ENCODE data around the gene GPR146. TPM values are rescaled to one million over a fixed set of nuclear protein-coding genes. Genes with fewer than 3 reads are reported as not detected.

GPR146 gene
- total and polyA plus RNA-seq, 2 of the 13 experiments (the other 11 are each of a cell fraction or from before 2014, with no cell fraction given) = 2.0 to 15.9 TPM

DNA sequence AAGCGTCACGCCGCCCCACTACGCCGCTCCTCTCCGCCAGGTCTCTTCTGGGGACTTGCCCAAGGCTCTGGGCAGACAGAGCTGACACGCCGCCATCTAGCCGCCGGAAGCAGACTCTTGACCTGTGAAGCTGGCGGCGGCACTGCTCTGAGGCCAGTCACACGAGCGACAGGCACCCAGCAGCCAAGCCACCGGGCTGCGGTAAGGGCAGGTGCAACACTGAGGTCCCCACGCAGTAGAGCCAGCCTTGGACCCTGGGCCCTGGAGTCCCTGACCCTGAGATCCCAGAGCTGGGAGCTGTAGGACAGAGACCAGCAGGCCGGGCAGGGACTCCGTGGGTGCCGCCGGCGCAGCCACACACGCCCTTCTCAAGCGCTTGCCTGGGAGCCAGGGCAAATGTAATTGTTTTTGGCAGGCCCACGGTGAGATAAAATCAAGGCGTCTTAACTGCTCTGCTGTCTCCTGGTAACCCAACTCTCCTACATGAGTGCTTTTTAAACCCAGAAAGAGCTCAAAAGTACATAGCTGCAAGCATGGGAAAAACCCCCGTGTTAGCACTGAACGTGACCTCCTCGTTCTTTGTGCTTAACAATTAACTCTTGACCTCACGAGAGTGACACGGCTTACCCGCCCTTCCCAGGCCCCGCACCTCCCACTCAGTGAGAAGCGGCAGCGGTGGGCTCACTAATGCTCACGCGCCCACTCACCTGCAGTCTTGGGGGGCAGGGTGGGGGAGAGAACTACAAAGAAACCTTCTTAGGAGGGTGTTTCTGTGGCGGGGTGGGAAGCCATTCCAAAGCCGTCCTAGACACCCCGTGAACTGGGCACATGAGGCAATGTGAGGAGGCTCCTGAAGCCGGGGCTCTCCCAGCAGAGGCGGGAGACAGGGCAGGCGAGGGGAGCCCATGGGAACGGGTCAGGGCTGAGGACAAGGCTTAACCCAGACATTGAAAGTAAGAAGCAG is 52.1 kb downstream of the GPR146 start (continued):
- TF ChIP-seq, protein P1, sequence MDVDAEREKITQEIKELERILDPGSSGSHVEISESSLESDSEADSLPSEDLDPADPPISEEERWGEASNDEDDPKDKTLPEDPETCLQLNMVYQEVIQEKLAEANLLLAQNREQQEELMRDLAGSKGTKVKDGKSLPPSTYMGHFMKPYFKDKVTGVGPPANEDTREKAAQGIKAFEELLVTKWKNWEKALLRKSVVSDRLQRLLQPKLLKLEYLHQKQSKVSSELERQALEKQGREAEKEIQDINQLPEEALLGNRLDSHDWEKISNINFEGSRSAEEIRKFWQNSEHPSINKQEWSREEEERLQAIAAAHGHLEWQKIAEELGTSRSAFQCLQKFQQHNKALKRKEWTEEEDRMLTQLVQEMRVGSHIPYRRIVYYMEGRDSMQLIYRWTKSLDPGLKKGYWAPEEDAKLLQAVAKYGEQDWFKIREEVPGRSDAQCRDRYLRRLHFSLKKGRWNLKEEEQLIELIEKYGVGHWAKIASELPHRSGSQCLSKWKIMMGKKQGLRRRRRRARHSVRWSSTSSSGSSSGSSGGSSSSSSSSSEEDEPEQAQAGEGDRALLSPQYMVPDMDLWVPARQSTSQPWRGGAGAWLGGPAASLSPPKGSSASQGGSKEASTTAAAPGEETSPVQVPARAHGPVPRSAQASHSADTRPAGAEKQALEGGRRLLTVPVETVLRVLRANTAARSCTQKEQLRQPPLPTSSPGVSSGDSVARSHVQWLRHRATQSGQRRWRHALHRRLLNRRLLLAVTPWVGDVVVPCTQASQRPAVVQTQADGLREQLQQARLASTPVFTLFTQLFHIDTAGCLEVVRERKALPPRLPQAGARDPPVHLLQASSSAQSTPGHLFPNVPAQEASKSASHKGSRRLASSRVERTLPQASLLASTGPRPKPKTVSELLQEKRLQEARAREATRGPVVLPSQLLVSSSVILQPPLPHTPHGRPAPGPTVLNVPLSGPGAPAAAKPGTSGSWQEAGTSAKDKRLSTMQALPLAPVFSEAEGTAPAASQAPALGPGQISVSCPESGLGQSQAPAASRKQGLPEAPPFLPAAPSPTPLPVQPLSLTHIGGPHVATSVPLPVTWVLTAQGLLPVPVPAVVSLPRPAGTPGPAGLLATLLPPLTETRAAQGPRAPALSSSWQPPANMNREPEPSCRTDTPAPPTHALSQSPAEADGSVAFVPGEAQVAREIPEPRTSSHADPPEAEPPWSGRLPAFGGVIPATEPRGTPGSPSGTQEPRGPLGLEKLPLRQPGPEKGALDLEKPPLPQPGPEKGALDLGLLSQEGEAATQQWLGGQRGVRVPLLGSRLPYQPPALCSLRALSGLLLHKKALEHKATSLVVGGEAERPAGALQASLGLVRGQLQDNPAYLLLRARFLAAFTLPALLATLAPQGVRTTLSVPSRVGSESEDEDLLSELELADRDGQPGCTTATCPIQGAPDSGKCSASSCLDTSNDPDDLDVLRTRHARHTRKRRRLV (CRISPR knock-in tag; IDR thresholded peaks at IDR 0.05) = no peak
- TF ChIP-seq ZNF713 (CRISPR knock-in tag; IDR thresholded peaks at IDR 0.05) (no peak), SKI (IDR thresholded peaks at IDR 0.05; ENCODE audit: partially characterized antibody) (peak; percentile 59), ELF4 (CRISPR knock-in tag; IDR thresholded peaks at IDR 0.05; ENCODE audit: borderline replicate concordance) (no peak), GABPA (IDR thresholded peaks at IDR 0.05; ENCODE audit: low read depth, low read length) (no peak), GABPA (CRISPR knock-in tag; IDR thresholded peaks at IDR 0.05; ENCODE audit: low read depth) (no peak), CEBPG (CRISPR knock-in tag; IDR thresholded peaks at IDR 0.05) (no peak), MBD4 (IDR thresholded peaks at IDR 0.05; ENCODE audit: borderline replicate concordance, low read length) (no peak), SOX5 (CRISPR knock-in tag; IDR thresholded peaks at IDR 0.05; ENCODE audit: borderline replicate concordance) (0 out of 2 replicates have a peak, but pooled peaks have one; percentile 14), KLF15 (CRISPR knock-in tag; IDR thresholded peaks at IDR 0.05; ENCODE audit: borderline replicate concordance) (no peak), ESRRA (CRISPR knock-in tag; IDR thresholded peaks at IDR 0.05; ENCODE audit: low read depth) (no peak), NPAS2 (CRISPR knock-in tag; IDR thresholded peaks at IDR 0.05; ENCODE audit: borderline replicate concordance) (no peak)
- TF ChIP-seq, protein P2, sequence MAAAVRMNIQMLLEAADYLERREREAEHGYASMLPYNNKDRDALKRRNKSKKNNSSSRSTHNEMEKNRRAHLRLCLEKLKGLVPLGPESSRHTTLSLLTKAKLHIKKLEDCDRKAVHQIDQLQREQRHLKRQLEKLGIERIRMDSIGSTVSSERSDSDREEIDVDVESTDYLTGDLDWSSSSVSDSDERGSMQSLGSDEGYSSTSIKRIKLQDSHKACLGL (CRISPR knock-in tag; IDR thresholded peaks at IDR 0.05) = no peak
- TF ChIP-seq, protein P3, sequence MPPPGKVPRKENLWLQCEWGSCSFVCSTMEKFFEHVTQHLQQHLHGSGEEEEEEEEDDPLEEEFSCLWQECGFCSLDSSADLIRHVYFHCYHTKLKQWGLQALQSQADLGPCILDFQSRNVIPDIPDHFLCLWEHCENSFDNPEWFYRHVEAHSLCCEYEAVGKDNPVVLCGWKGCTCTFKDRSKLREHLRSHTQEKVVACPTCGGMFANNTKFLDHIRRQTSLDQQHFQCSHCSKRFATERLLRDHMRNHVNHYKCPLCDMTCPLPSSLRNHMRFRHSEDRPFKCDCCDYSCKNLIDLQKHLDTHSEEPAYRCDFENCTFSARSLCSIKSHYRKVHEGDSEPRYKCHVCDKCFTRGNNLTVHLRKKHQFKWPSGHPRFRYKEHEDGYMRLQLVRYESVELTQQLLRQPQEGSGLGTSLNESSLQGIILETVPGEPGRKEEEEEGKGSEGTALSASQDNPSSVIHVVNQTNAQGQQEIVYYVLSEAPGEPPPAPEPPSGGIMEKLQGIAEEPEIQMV (CRISPR knock-in tag; IDR thresholded peaks at IDR 0.05; ENCODE audit: low read depth) = 0 out of 2 replicates have a peak, but pooled peaks have one; percentile 30
- TF ChIP-seq, protein P4, sequence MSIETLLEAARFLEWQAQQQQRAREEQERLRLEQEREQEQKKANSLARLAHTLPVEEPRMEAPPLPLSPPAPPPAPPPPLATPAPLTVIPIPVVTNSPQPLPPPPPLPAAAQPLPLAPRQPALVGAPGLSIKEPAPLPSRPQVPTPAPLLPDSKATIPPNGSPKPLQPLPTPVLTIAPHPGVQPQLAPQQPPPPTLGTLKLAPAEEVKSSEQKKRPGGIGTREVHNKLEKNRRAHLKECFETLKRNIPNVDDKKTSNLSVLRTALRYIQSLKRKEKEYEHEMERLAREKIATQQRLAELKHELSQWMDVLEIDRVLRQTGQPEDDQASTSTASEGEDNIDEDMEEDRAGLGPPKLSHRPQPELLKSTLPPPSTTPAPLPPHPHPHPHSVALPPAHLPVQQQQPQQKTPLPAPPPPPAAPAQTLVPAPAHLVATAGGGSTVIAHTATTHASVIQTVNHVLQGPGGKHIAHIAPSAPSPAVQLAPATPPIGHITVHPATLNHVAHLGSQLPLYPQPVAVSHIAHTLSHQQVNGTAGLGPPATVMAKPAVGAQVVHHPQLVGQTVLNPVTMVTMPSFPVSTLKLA (IDR thresholded peaks at IDR 0.05) = no peak
- TF ChIP-seq, protein P5, sequence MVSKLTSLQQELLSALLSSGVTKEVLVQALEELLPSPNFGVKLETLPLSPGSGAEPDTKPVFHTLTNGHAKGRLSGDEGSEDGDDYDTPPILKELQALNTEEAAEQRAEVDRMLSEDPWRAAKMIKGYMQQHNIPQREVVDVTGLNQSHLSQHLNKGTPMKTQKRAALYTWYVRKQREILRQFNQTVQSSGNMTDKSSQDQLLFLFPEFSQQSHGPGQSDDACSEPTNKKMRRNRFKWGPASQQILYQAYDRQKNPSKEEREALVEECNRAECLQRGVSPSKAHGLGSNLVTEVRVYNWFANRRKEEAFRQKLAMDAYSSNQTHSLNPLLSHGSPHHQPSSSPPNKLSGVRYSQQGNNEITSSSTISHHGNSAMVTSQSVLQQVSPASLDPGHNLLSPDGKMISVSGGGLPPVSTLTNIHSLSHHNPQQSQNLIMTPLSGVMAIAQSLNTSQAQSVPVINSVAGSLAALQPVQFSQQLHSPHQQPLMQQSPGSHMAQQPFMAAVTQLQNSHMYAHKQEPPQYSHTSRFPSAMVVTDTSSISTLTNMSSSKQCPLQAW (CRISPR knock-in tag; IDR thresholded peaks at IDR 0.05) = no peak
- TF ChIP-seq, protein P6, sequence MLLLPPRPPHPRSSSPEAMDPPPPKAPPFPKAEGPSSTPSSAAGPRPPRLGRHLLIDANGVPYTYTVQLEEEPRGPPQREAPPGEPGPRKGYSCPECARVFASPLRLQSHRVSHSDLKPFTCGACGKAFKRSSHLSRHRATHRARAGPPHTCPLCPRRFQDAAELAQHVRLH (CRISPR knock-in tag; IDR thresholded peaks at IDR 0.05; ENCODE audit: borderline replicate concordance, low read depth) = no peak

Measured in HepG2 (cell line).